HS-27A (cell line): Measurements from ENCODE around the gene ZDHHC12.

Experiments used
- DNase-seq: peaks from one replicate; pipeline ENCODE4 v3.0.0-alpha.2; 2012; ENCODE audit warnings: low read depth, missing footprints

The ZDHHC12 gene

GRCh38 chr9:128729766-128730517 lies 6.0 kb upstream of the ZDHHC12 start:
- DNase-seq, result no peak

GRCh38 chr9:128729302-128729701 lies 5.4 kb upstream of the ZDHHC12 start:
- DNase-seq, result no peak

GRCh38 chr9:128728298-128728697 lies 4.4 kb upstream of the ZDHHC12 start:
- no peak for DNase-seq

GRCh38 chr9:128727640-128728248 lies 3.8 kb upstream of the ZDHHC12 start:
- no peak for DNase-seq

GRCh38 chr9:128724744-128725211 lies 851 bp upstream of the ZDHHC12 start:
- no peak for DNase-seq

GRCh38 chr9:128723352-128723865 lies 518 bp downstream of the ZDHHC12 start:
- DNase-seq, result no peak

- DNase-seq, result no peak
Measured at GRCh38 chr9:128722380-128723351, 1.3 kb downstream of the ZDHHC12 start.

- DNase-seq, result no peak
Measured at GRCh38 chr9:128721487-128722010, 2.4 kb downstream of the ZDHHC12 start.

- DNase-seq, result no peak
Measured at GRCh38 chr9:128720841-128721486, 3.0 kb downstream of the ZDHHC12 start.

- DNase-seq, result no peak
Measured at GRCh38 chr9:128719919-128720605, 3.9 kb downstream of the ZDHHC12 start.

- DNase-seq, result no peak
Measured at GRCh38 chr9:128718475-128718874, 5.5 kb downstream of the ZDHHC12 start.

GRCh38 chr9:128718047-128718446 lies 5.9 kb downstream of the ZDHHC12 start:
- no peak for DNase-seq

GRCh38 chr9:128716581-128717254 lies 7.2 kb downstream of the ZDHHC12 start:
- no peak for DNase-seq

- DNase-seq, result no peak
Measured at GRCh38 chr9:128715436-128715750, 8.5 kb downstream of the ZDHHC12 start.

GRCh38 chr9:128714586-128715435 lies 9.1 kb downstream of the ZDHHC12 start:
- no peak for DNase-seq

GRCh38 chr9:128713941-128714573 lies 9.9 kb downstream of the ZDHHC12 start:
- no peak for DNase-seq

GRCh38 chr9:128713411-128713780 lies 10.5 kb downstream of the ZDHHC12 start:
- no peak for DNase-seq

GRCh38 chr9:128712451-128713410 lies 11.2 kb downstream of the ZDHHC12 start:
- DNase-seq, result no peak
